SH-SY5Y (cell line): ENCODE measurements around the gene LRIG1.

Experiments
- GATA2 ChIP-seq: IDR thresholded peaks from 2 replicates; pipeline ENCODE4 v1.6.1; 2011; ENCODE audit warnings: mild to moderate bottlenecking, low read depth, low read length
- GATA3 ChIP-seq: IDR thresholded peaks from 2 replicates; pipeline ENCODE4 v1.6.1; 2011; ENCODE audit warnings: low read depth, mild to moderate bottlenecking, low read length, moderate library complexity

- TF ChIP-seq GATA2 (no peak), GATA3 (no peak)
Measured at GRCh38 chr3:66402596-66403290, 98.1 kb downstream of the LRIG1 start.
